Astrocyte (in vitro differentiated cells and primary cell): ENCODE measurements around the gene PARN. TPM values are rescaled to one million over a fixed set of nuclear protein-coding genes. Genes with fewer than 3 reads are reported as not detected.

Experiments
- DNase-seq: peaks from one replicate; pipeline ENCODE4 v3.0.0-alpha.2; 2010; ENCODE audit warnings: low read depth
- FAIRE-seq: peaks from 2 replicates; lab custom pipeline; 2011; peaks lifted over from hg19 to GRCh38; lab: Jason Lieb, UNC
- H2AFZ ChIP-seq: 2 replicates; pipeline ENCODE4 v1.6.0; 2012; ENCODE audit warnings: low read depth, low read length, inconsistent platforms
- H3K27ac ChIP-seq: 2 replicates; pipeline ENCODE4 v1.5.1; 2011; ENCODE audit warnings: low read depth, low read length, inconsistent platforms
- H3K27me3 ChIP-seq: 2 replicates; pipeline ENCODE4 v1.6.0; 2011; ENCODE audit warnings: low read length, inconsistent platforms; ENCODE audit not compliant: insufficient read depth
- H3K36me3 ChIP-seq: 2 replicates; pipeline ENCODE4 v1.5.1; 2011; ENCODE audit warnings: low read length, inconsistent platforms; ENCODE audit not compliant: insufficient read depth
- H3K4me1 ChIP-seq: 2 replicates; pipeline ENCODE4 v1.5.1; 2011; ENCODE audit warnings: low read length, inconsistent platforms; ENCODE audit not compliant: insufficient read depth
- H3K4me2 ChIP-seq: 2 replicates; pipeline ENCODE4 v1.6.0; 2012; ENCODE audit warnings: low read length, inconsistent platforms
- H3K4me3 ChIP-seq: 2 replicates; pipeline ENCODE4 v1.5.1; 2011; ENCODE audit warnings: low read depth, mild to moderate bottlenecking, low read length, inconsistent platforms; ENCODE audit not compliant: insufficient read depth
- H3K79me2 ChIP-seq: 2 replicates; pipeline ENCODE4 v1.6.0; 2012; ENCODE audit warnings: mild to moderate bottlenecking, low read length, inconsistent platforms; ENCODE audit not compliant: insufficient read depth
- H3K9ac ChIP-seq: 2 replicates; pipeline ENCODE4 v1.6.0; 2012; ENCODE audit warnings: mild to moderate bottlenecking, low read length, inconsistent platforms
- H3K9me3 ChIP-seq: 2 replicates; pipeline ENCODE4 v1.5.1; 2012; ENCODE audit warnings: low read depth, mild to moderate bottlenecking, low read length, inconsistent platforms; ENCODE audit not compliant: insufficient read depth
- H4K20me1 ChIP-seq: 2 replicates; pipeline ENCODE4 v1.6.0; 2012; ENCODE audit warnings: low read length, inconsistent platforms; ENCODE audit not compliant: insufficient read depth
- H3K27ac Mint-ChIP-seq: one replicate; pipeline ENCODE4 v1.8.0; 2021; ENCODE audit warnings: mild to moderate bottlenecking, mixed read lengths; ENCODE audit not compliant: unreplicated experiment
- H3K27me3 Mint-ChIP-seq: one replicate; pipeline ENCODE4 v1.8.0; 2021; ENCODE audit warnings: low read depth, mixed read lengths; ENCODE audit not compliant: unreplicated experiment
- H3K36me3 Mint-ChIP-seq: one replicate; pipeline ENCODE4 v1.8.0; 2021; ENCODE audit warnings: low read depth, mixed read lengths; ENCODE audit not compliant: unreplicated experiment
- H3K4me1 Mint-ChIP-seq: one replicate; pipeline ENCODE4 v1.8.0; 2021; ENCODE audit warnings: low read depth, mixed read lengths; ENCODE audit not compliant: unreplicated experiment
- H3K4me3 Mint-ChIP-seq: one replicate; pipeline ENCODE4 v1.8.0; 2021; ENCODE audit warnings: mild to moderate bottlenecking, moderate library complexity, mixed read lengths; ENCODE audit not compliant: unreplicated experiment
- H3K9me3 Mint-ChIP-seq: one replicate; pipeline ENCODE4 v1.8.0; 2021; ENCODE audit warnings: mild to moderate bottlenecking, mixed read lengths; ENCODE audit not compliant: unreplicated experiment
- CTCF ChIP-seq: IDR thresholded peaks from 2 replicates; pipeline ENCODE4 v1.5.1; 2011; ENCODE audit warnings: low read depth, mild to moderate bottlenecking, inconsistent platforms, low read length, moderate library complexity; ENCODE audit not compliant: insufficient read depth
- EZH2 ChIP-seq: IDR thresholded peaks from 2 replicates; pipeline ENCODE4 v1.6.1; 2012; ENCODE audit warnings: mild to moderate bottlenecking, low read length, inconsistent platforms; ENCODE audit not compliant: insufficient read depth
- total RNA-seq: library from RNA; stranded (reverse); gene quantifications from 2 replicates; pipeline ENCODE4 v1.2.1, GENCODE V29; 2021

Gene PARN
- total RNA-seq, 1 donor from 2014 or later: 26.1 TPM

GRCh38 chr16:14392960-14393359, 237.1 kb downstream of the PARN start:
- no peaks in the 10 kb centered on the region for H3K9me3 ChIP-seq
- Mint-ChIP-seq H3K36me3 (peaks cover 2% of the 10 kb centered on the region), H3K9me3 (no peaks in the 10 kb centered on the region), H3K4me1 (peaks cover 4% of the 10 kb centered on the region), H3K27ac (no peak overlapping the region), H3K4me3 (no peak overlapping the region), H3K27me3 (no peaks in the 10 kb centered on the region)
- H3K27me3 ChIP-seq: no peaks in the 10 kb centered on the region
- H3K79me2 ChIP-seq: no peaks in the 10 kb centered on the region
- no peaks in the 10 kb centered on the region for H3K36me3 ChIP-seq
- no peak overlapping the region for H3K9ac ChIP-seq
- no peak for FAIRE-seq
- H3K4me1 ChIP-seq: no peaks in the 10 kb centered on the region
- DNase-seq: no peak
- TF ChIP-seq CTCF (no peak), EZH2 (no peak)
- no peak overlapping the region for H3K4me2 ChIP-seq
- no peak overlapping the region for H2AFZ ChIP-seq
- no peak overlapping the region for H3K4me3 ChIP-seq
- H3K27ac ChIP-seq: no peak overlapping the region
- H4K20me1 ChIP-seq: no peaks in the 10 kb centered on the region

- Histone ChIP-seq H3K9ac (no peak overlapping the region), H3K79me2 (no peaks in the 10 kb centered on the region), H4K20me1 (no peaks in the 10 kb centered on the region), H3K9me3 (no peaks in the 10 kb centered on the region), H3K4me3 (no peak overlapping the region), H2AFZ (no peak overlapping the region), H3K36me3 (no peaks in the 10 kb centered on the region), H3K27me3 (no peaks in the 10 kb centered on the region), H3K4me1 (no peaks in the 10 kb centered on the region), H3K4me2 (no peak overlapping the region), H3K27ac (no peak overlapping the region)
- Mint-ChIP-seq H3K27me3 (no peaks in the 10 kb centered on the region), H3K9me3 (no peaks in the 10 kb centered on the region), H3K36me3 (peaks cover 2% of the 10 kb centered on the region), H3K27ac (no peak overlapping the region), H3K4me1 (no peaks in the 10 kb centered on the region), H3K4me3 (no peak overlapping the region)
- TF ChIP-seq CTCF: no peak
- TF ChIP-seq EZH2: no peak
- FAIRE-seq (no peak), DNase-seq (no peak)
Measured at GRCh38 chr16:14389359-14389758, 240.7 kb downstream of the PARN start.

- Mint-ChIP-seq H3K4me1 (no peaks in the 10 kb centered on the region), H3K4me3 (no peak overlapping the region), H3K27ac (no peak overlapping the region), H3K27me3 (no peaks in the 10 kb centered on the region), H3K36me3 (peaks cover 2% of the 10 kb centered on the region), H3K9me3 (no peaks in the 10 kb centered on the region)
- Histone ChIP-seq H3K36me3 (no peaks in the 10 kb centered on the region), H3K27ac (no peak overlapping the region), H2AFZ (no peak overlapping the region), H3K9ac (no peak overlapping the region), H3K4me2 (no peak overlapping the region), H3K27me3 (no peaks in the 10 kb centered on the region), H4K20me1 (no peaks in the 10 kb centered on the region), H3K4me1 (no peaks in the 10 kb centered on the region), H3K4me3 (no peak overlapping the region), H3K9me3 (no peaks in the 10 kb centered on the region), H3K79me2 (no peaks in the 10 kb centered on the region)
- DNase-seq: no peak
- FAIRE-seq: no peak
- TF ChIP-seq CTCF (no peak), EZH2 (no peak)
Measured at GRCh38 chr16:14388243-14388642, 241.8 kb downstream of the PARN start.
